ENCODE measurements around the gene CD226.

CD226 gene

GRCh38 chr18:69956057-69956456, 8.4 kb upstream of the CD226 start:
- TF ChIP-seq ZFX (IDR thresholded peaks at IDR 0.05; ENCODE audit: borderline replicate concordance) (no peak), CTCF (IDR thresholded peaks at IDR 0.05) (no peak)
- H3K27ac ChIP-seq: no peak overlapping the region

- TF ChIP-seq ZFX (IDR thresholded peaks at IDR 0.05; ENCODE audit: borderline replicate concordance): no peak
- TF ChIP-seq CTCF (IDR thresholded peaks at IDR 0.05): no peak
These were observed 7.2 kb upstream of the CD226 start for GRCh38 chr18:69954719-69955480.

GRCh38 chr18:69953191-69953590, 5.5 kb upstream of the CD226 start:
- TF ChIP-seq CTCF (IDR thresholded peaks at IDR 0.05) (no peak), ZFX (IDR thresholded peaks at IDR 0.05; ENCODE audit: borderline replicate concordance) (no peak)
- no peak overlapping the region for H3K27ac ChIP-seq

More at GRCh38 chr18:69954719-69955480, 7.2 kb upstream of the CD226 start:
- no peak overlapping the region for H3K27ac ChIP-seq

- no peak for TF ChIP-seq ZFX (IDR thresholded peaks at IDR 0.05; ENCODE audit: borderline replicate concordance)
- TF ChIP-seq CTCF (IDR thresholded peaks at IDR 0.05): no peak
- no peak overlapping the region for H3K27ac ChIP-seq
These were observed 3.5 kb upstream of the CD226 start for GRCh38 chr18:69951182-69951581.

GRCh38 chr18:69949538-69949936, 1.9 kb upstream of the CD226 start:
- no peak overlapping the region for H3K27ac ChIP-seq
- TF ChIP-seq CTCF (IDR thresholded peaks at IDR 0.05): no peak
- TF ChIP-seq ZFX (IDR thresholded peaks at IDR 0.05; ENCODE audit: borderline replicate concordance): no peak

- TF ChIP-seq CTCF (IDR thresholded peaks at IDR 0.05): no peak
- no peak for TF ChIP-seq ZFX (IDR thresholded peaks at IDR 0.05; ENCODE audit: borderline replicate concordance)
- H3K27ac ChIP-seq: no peak overlapping the region
These were observed 1.4 kb upstream of the CD226 start for GRCh38 chr18:69948919-69949537.

GRCh38 chr18:69948256-69948655, 583 bp upstream of the CD226 start:
- TF ChIP-seq ZFX (IDR thresholded peaks at IDR 0.05; ENCODE audit: borderline replicate concordance): no peak
- no peak for TF ChIP-seq CTCF (IDR thresholded peaks at IDR 0.05)
- no peak overlapping the region for H3K27ac ChIP-seq

All from 22Rv1 (cell line).